Trophoblast cell (in vitro differentiated cells and primary cell): ENCODE data around the gene MACROD2.

Experiments
- DNase-seq, 2 donors: peaks; one replicate each; pipeline ENCODE4 v3.0.0-alpha.2; 2016
- H2AFZ ChIP-seq: 2 replicates; pipeline ENCODE4 v1.6.1; 2013; ENCODE audit warnings: low read length, moderate library complexity, mild to moderate bottlenecking; ENCODE audit not compliant: insufficient read depth, poor library complexity
- H2AK5ac ChIP-seq: 2 replicates; pipeline ENCODE4 v1.6.1; 2013; ENCODE audit warnings: mild to moderate bottlenecking, low read length
- H2BK120ac ChIP-seq: 2 replicates; pipeline ENCODE4 v1.6.1; 2013; ENCODE audit warnings: low read length, mild to moderate bottlenecking, moderate library complexity; ENCODE audit not compliant: insufficient read depth, poor library complexity
- H2BK12ac ChIP-seq: 2 replicates; pipeline ENCODE4 v1.6.1; 2013; ENCODE audit warnings: mild to moderate bottlenecking, low read length, moderate library complexity
- H2BK5ac ChIP-seq: 2 replicates; pipeline ENCODE4 v1.6.1; 2013; ENCODE audit warnings: low read length, low read depth, moderate library complexity, mild to moderate bottlenecking; ENCODE audit not compliant: poor library complexity
- H3K14ac ChIP-seq: 2 replicates; pipeline ENCODE4 v1.6.1; 2013; ENCODE audit warnings: mild to moderate bottlenecking, low read length
- H3K18ac ChIP-seq: 2 replicates; pipeline ENCODE4 v1.6.1; 2013; ENCODE audit warnings: mild to moderate bottlenecking, low read length
- H3K23ac ChIP-seq: 2 replicates; pipeline ENCODE4 v1.6.1; 2013; ENCODE audit warnings: low read length
- H3K27ac ChIP-seq: 2 replicates; pipeline ENCODE4 v1.5.1; 2013; ENCODE audit warnings: low read depth, mild to moderate bottlenecking, inconsistent platforms, low read length, moderate library complexity
- H3K27me3 ChIP-seq: 2 replicates; pipeline ENCODE4 v1.6.1; 2013; ENCODE audit warnings: inconsistent platforms, mild to moderate bottlenecking, low read length, moderate library complexity; ENCODE audit not compliant: insufficient read depth
- H3K36me3 ChIP-seq, 2 experiments: 1 replicate in 1 of 2; 2 replicates in 1 of 2; pipeline ENCODE4 v1.6.1; 2013; ENCODE audit warnings: low read length in 2 of 2, mild to moderate bottlenecking in 2 of 2, moderate library complexity in 1 of 2; ENCODE audit not compliant: insufficient read depth in 2 of 2, control insufficient read depth in 1 of 2
- H3K4ac ChIP-seq: 2 replicates; pipeline ENCODE4 v1.6.1; 2013; ENCODE audit warnings: low read depth, mild to moderate bottlenecking, low read length, moderate library complexity
- H3K4me1 ChIP-seq, 2 experiments: 1 replicate in 1 of 2; 2 replicates in 1 of 2; pipeline ENCODE4 v1.6.1; 2013; ENCODE audit warnings: low read length in 2 of 2, mild to moderate bottlenecking in 2 of 2, moderate library complexity in 1 of 2; ENCODE audit not compliant: insufficient read depth in 2 of 2, control insufficient read depth in 1 of 2
- H3K4me2 ChIP-seq: 2 replicates; pipeline ENCODE4 v1.6.1; 2013; ENCODE audit warnings: inconsistent platforms, mild to moderate bottlenecking, low read length, moderate library complexity
- H3K4me3 ChIP-seq: 2 replicates; pipeline ENCODE4 v1.5.1; 2013; ENCODE audit warnings: mild to moderate bottlenecking, low read depth, low read length, inconsistent platforms
- H3K79me1 ChIP-seq: one replicate; pipeline ENCODE4 v1.6.1; 2013; ENCODE audit warnings: low read length
- H3K79me2 ChIP-seq: 2 replicates; pipeline ENCODE4 v1.6.1; 2013; ENCODE audit warnings: low read length, mild to moderate bottlenecking; ENCODE audit not compliant: control insufficient read depth, insufficient read depth, poor library complexity
- H3K9ac ChIP-seq: 2 replicates; pipeline ENCODE4 v1.6.1; 2013; ENCODE audit warnings: mild to moderate bottlenecking, low read length
- H3K9me3 ChIP-seq: 2 replicates; pipeline ENCODE4 v1.6.1; 2013; ENCODE audit warnings: low read depth, mild to moderate bottlenecking, control low read depth, inconsistent platforms, low read length; ENCODE audit not compliant: insufficient read depth
- H4K12ac ChIP-seq: 2 replicates; pipeline ENCODE4 v1.6.1; 2013; ENCODE audit warnings: low read depth, mild to moderate bottlenecking, low read length, moderate library complexity
- H4K8ac ChIP-seq: 2 replicates; pipeline ENCODE4 v1.6.1; 2013; ENCODE audit warnings: low read depth, mild to moderate bottlenecking, low read length, moderate library complexity
- H4K91ac ChIP-seq: one replicate; pipeline ENCODE4 v1.6.1; 2013; ENCODE audit warnings: low read depth, mild to moderate bottlenecking, low read length, moderate library complexity
- WGBS: extraction: QIAGEN DNeasy Blood & Tissue Kit; methylation state at CpG from one replicate; pipeline ENCODE4 v1.1.7; 2013; ENCODE audit warnings: missing lambda C conversion rate; ENCODE audit not compliant: insufficient read length, insufficient coverage; ENCODE audit errors: extremely low coverage; 5-methylcytosine and 5-hydroxymethylcytosine counted together

MACROD2 gene

GRCh38 chr20:15848995-15849610, 1853.8 kb downstream of the MACROD2 start:
- H3K79me1 ChIP-seq = no peaks in the 10 kb centered on the region
- WGBS = no CpG with 5 or more reads among the region's 12 CpGs
- no peak overlapping the region for H4K8ac ChIP-seq
- H2BK120ac ChIP-seq = no peak overlapping the region
- H4K91ac ChIP-seq = no peak overlapping the region
- no peak overlapping the region for H2BK5ac ChIP-seq
- no peak overlapping the region for H4K12ac ChIP-seq
- no peak overlapping the region for H3K27ac ChIP-seq
- no peak overlapping the region for H3K18ac ChIP-seq
- no peak overlapping the region for H3K4ac ChIP-seq
- DNase-seq = no peak
- H2AFZ ChIP-seq = no peak overlapping the region
- H3K14ac ChIP-seq = no peak overlapping the region
- no peak overlapping the region for H3K4me2 ChIP-seq
- no peaks in the 10 kb centered on the region for H3K36me3 ChIP-seq
- H3K4me1 ChIP-seq = no peaks in the 10 kb centered on the region
- no peaks in the 10 kb centered on the region for H3K79me2 ChIP-seq
- H2BK12ac ChIP-seq = no peak overlapping the region
- no peak overlapping the region for H3K4me3 ChIP-seq
- H3K9me3 ChIP-seq = no peaks in the 10 kb centered on the region
- no peak overlapping the region for H3K23ac ChIP-seq
- H2AK5ac ChIP-seq = no peak overlapping the region
- no peak overlapping the region for H3K9ac ChIP-seq
- no peaks in the 10 kb centered on the region for H3K27me3 ChIP-seq

GRCh38 chr20:15851576-15852215, 1856.4 kb downstream of the MACROD2 start:
- Histone ChIP-seq H3K18ac (no peak overlapping the region), H3K4me3 (no peak overlapping the region), H2AFZ (no peak overlapping the region), H4K12ac (no peak overlapping the region), H4K91ac (no peak overlapping the region), H3K27ac (no peak overlapping the region), H3K4ac (no peak overlapping the region), H3K14ac (no peak overlapping the region), H3K9ac (no peak overlapping the region), H3K9me3 (no peaks in the 10 kb centered on the region), H3K79me2 (no peaks in the 10 kb centered on the region), H2BK5ac (no peak overlapping the region), H3K4me2 (no peak overlapping the region), H2BK12ac (no peak overlapping the region), H3K23ac (no peak overlapping the region), H3K36me3 (no peaks in the 10 kb centered on the region), H4K8ac (no peak overlapping the region), H3K79me1 (no peaks in the 10 kb centered on the region), H3K4me1 (no peaks in the 10 kb centered on the region), H2AK5ac (no peak overlapping the region), H3K27me3 (no peaks in the 10 kb centered on the region), H2BK120ac (no peak overlapping the region)
- no peak for DNase-seq
- no CpG with 5 or more reads among the region's 11 CpGs for WGBS

GRCh38 chr20:15854911-15855310, 1859.6 kb downstream of the MACROD2 start:
- WGBS = no CpG with 5 or more reads among the region's 2 CpGs
- Histone ChIP-seq H3K79me1 (no peaks in the 10 kb centered on the region), H2AK5ac (no peak overlapping the region)

GRCh38 chr20:15857173-15857784, 1862.0 kb downstream of the MACROD2 start:
- Histone ChIP-seq H2AFZ (no peak overlapping the region), H4K91ac (no peak overlapping the region), H3K4ac (no peak overlapping the region), H3K4me3 (no peak overlapping the region), H3K9ac (no peak overlapping the region), H3K27me3 (no peaks in the 10 kb centered on the region), H4K8ac (no peak overlapping the region), H3K9me3 (no peaks in the 10 kb centered on the region), H2BK5ac (no peak overlapping the region), H3K36me3 (no peaks in the 10 kb centered on the region), H3K18ac (no peak overlapping the region), H2AK5ac (no peak overlapping the region), H2BK120ac (no peak overlapping the region), H3K79me2 (no peaks in the 10 kb centered on the region), H3K14ac (no peak overlapping the region), H3K79me1 (no peaks in the 10 kb centered on the region), H3K23ac (no peak overlapping the region), H3K4me1 (no peaks in the 10 kb centered on the region), H3K27ac (no peak overlapping the region), H2BK12ac (no peak overlapping the region), H3K4me2 (no peak overlapping the region), H4K12ac (no peak overlapping the region)
- no CpG with 5 or more reads among the region's 4 CpGs for WGBS
- DNase-seq = no peak

More at GRCh38 chr20:15854911-15855310, 1859.6 kb downstream of the MACROD2 start:
- Histone ChIP-seq H3K36me3 (no peaks in the 10 kb centered on the region), H3K4ac (no peak overlapping the region), H4K8ac (no peak overlapping the region), H3K27ac (no peak overlapping the region), H3K4me3 (no peak overlapping the region), H2AFZ (no peak overlapping the region), H2BK120ac (no peak overlapping the region), H3K18ac (no peak overlapping the region), H3K4me1 (no peaks in the 10 kb centered on the region), H3K4me2 (no peak overlapping the region), H3K79me2 (no peaks in the 10 kb centered on the region), H3K14ac (no peak overlapping the region), H3K9ac (no peak overlapping the region), H3K27me3 (no peaks in the 10 kb centered on the region), H4K91ac (no peak overlapping the region), H4K12ac (no peak overlapping the region), H3K9me3 (no peaks in the 10 kb centered on the region), H3K23ac (no peak overlapping the region), H2BK12ac (no peak overlapping the region), H2BK5ac (no peak overlapping the region)
- DNase-seq = no peak
